Activated CD8-positive, alpha-beta memory T cell treated with anti-CD3 and anti-CD28 coated beads, Interleukin-2, amount 50 U/mL, for 24 hours (primary cell): ENCODE results near the gene ATOSB.

ENCODE experiments used
- DNase-seq: peaks from one replicate; pipeline ENCODE4 v3.0.0-alpha.2; 2020; ENCODE audit errors: extremely low read depth

The ATOSB gene

DNA sequence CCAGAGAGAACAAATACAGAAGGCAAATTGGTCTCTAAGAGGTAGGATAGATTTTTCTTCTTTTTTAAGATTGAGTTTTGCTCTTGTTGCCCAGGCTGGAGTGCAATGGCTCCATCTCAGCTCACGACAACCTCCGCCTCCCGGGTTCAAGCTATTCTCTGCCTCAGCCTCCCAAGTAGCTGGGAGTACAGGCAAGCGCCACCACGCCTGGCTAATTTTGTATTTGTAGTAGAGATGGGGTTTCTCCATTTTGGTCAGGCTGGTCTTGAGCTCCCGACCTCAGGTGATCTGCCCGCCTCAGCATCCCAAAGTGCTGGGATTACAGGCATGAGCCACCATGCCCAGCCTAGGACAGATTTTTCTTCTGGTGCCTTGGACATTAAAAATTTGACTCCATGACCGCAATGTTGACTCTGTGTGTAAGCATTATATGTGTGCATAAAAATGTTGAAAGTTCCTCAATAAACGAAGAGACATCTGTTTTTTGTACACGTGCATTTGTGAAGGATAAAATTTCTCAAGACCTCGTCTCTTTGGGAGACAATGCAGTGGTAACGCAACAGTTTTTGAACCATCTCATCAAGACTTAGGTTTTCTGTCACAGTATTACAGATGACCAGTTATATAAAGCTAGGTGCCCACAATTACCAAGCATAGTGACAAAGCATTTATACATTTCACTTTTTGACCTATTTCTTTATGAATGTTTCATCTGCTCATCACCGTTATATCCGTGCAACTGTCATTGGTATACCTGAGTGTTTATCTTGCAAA lies 60.6 kb downstream of the ATOSB start:
- DNase-seq, result no peak

DNA sequence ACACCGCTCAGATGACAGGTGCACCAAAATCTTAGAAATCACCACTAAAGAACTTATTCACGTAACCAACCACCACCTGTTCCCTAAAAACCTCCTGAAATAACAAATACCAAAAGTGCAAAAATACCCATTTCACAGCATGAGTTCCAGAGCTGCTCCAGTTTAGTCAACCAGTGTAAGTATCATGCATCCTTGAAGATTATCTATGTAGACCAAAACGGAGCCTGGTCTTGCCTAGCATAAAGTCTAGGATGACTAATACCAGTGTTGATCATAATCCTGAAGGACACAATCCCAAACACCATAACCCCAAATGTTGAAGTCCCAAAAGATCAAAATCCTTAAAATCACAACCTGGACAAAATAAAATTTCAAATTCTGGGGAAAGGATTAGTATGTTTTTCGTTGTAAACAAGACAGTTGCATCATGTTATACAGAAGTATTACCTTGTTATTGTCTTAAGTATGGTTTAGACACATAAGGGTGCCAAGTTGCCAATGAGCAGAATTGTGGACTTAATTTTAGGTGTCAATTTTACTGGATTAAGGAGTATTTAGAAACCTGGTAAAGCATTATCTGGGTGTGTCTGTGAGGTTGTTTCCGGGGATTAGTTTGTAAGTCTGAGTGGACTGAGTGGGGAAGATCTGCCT lies 61.4 kb downstream of the ATOSB start:
- DNase-seq, result no peak
